Liver (tissue), 9 donors: ENCODE data around the gene MANF. TPM values are rescaled to one million over a fixed set of nuclear protein-coding genes. Genes with fewer than 3 reads are reported as not detected.

Source experiments
- DNase-seq: peaks from one replicate; pipeline ENCODE4 v3.0.0-alpha.2; 2017; ENCODE audit warnings: low spot score
- H3K27ac ChIP-seq, 2 donors: one replicate each; pipeline ENCODE4 v1.7.0; 2013; ENCODE audit warnings: inconsistent platforms in 2 of 2, low read length in 2 of 2, control low read depth in 1 of 2, low read depth in 1 of 2, mild to moderate bottlenecking in 1 of 2
- H3K27me3 ChIP-seq, 4 donors: one replicate each; pipeline versions ENCODE4 v1.6.1 to v1.7.0; 2013; ENCODE audit warnings: low read length in 3 of 4, inconsistent platforms in 1 of 4, mild to moderate bottlenecking in 1 of 4, moderate library complexity in 1 of 4; ENCODE audit not compliant: control insufficient read depth in 4 of 4, insufficient read depth in 4 of 4
- H3K36me3 ChIP-seq, 4 donors: one replicate each; pipeline versions ENCODE4 v1.6.1 to v1.7.0; 2013; ENCODE audit warnings: low read length in 3 of 4, mild to moderate bottlenecking in 3 of 4, low read depth in 1 of 4, moderate library complexity in 1 of 4; ENCODE audit not compliant: control insufficient read depth in 4 of 4, insufficient read depth in 3 of 4
- H3K4me1 ChIP-seq, 4 donors: one replicate each; pipeline versions ENCODE4 v1.6.1 to v1.7.0; 2013; ENCODE audit warnings: low read length in 3 of 4, mild to moderate bottlenecking in 3 of 4, moderate library complexity in 1 of 4; ENCODE audit not compliant: control insufficient read depth in 4 of 4, insufficient read depth in 4 of 4
- H3K4me3 ChIP-seq, 3 donors: one replicate each; pipeline versions ENCODE4 v1.6.1 to v1.7.0; 2013; ENCODE audit warnings: low read length in 3 of 3, control low read depth in 1 of 3, low read depth in 1 of 3, mild to moderate bottlenecking in 1 of 3
- H3K9ac ChIP-seq, 2 donors: one replicate each; pipeline ENCODE4 v1.7.0; 2013; ENCODE audit warnings: low read length in 2 of 2, mild to moderate bottlenecking in 2 of 2, moderate library complexity in 2 of 2, control low read depth in 1 of 2, low read depth in 1 of 2
- H3K9me3 ChIP-seq, 4 donors: one replicate each; pipeline versions ENCODE4 v1.6.1 to v1.7.0; 2013; ENCODE audit warnings: low read length in 3 of 4; ENCODE audit not compliant: control insufficient read depth in 4 of 4
- ATF3 ChIP-seq: IDR thresholded peaks from 2 replicates; pipeline ENCODE4 v1.6.1; 2016; ENCODE audit warnings: antibody characterized with exemption
- CTCF ChIP-seq: fragments of 150-350 bp; IDR thresholded peaks from 2 replicates; pipeline ENCODE4 v1.5.1; 2017; ENCODE audit warnings: improper control_type of control experiment, low read depth, low read length; ENCODE audit not compliant: missing input control
- EGR1 ChIP-seq, 2 donors: IDR thresholded peaks; 2 replicates each; pipeline ENCODE4 v1.6.1; 2016 to 2018; ENCODE audit warnings: antibody characterized with exemption in 2 of 2, low read depth in 2 of 2
- FOXA1 ChIP-seq: IDR thresholded peaks from 2 replicates; pipeline ENCODE4 v1.6.1; 2016; ENCODE audit warnings: antibody characterized with exemption
- FOXA2 ChIP-seq: IDR thresholded peaks from 2 replicates; pipeline ENCODE4 v1.6.1; 2016; ENCODE audit warnings: antibody characterized with exemption
- GABPA ChIP-seq, 2 donors: IDR thresholded peaks in 1 of 2; conservative IDR thresholded peaks in 1 of 2; 2 replicates each; pipeline ENCODE4 v1.6.1; 2016; ENCODE audit warnings: antibody characterized with exemption in 2 of 2, mild to moderate bottlenecking in 1 of 2, moderate library complexity in 1 of 2
- HNF4A ChIP-seq, 2 donors: conservative IDR thresholded peaks; 2 replicates each; pipeline ENCODE4 v1.6.1; 2016; ENCODE audit warnings: antibody characterized with exemption in 2 of 2, mild to moderate bottlenecking in 2 of 2
- HNF4G ChIP-seq: IDR thresholded peaks from 2 replicates; pipeline ENCODE4 v1.6.1; 2016; ENCODE audit warnings: antibody characterized with exemption
- JUND ChIP-seq, 2 donors: IDR thresholded peaks; 2 replicates each; pipeline ENCODE4 v1.6.1; 2016; ENCODE audit warnings: antibody characterized with exemption in 2 of 2
- MAX ChIP-seq: IDR thresholded peaks from 2 replicates; pipeline ENCODE4 v1.6.1; 2016; ENCODE audit warnings: antibody characterized with exemption
- NR2F2 ChIP-seq: IDR thresholded peaks from 2 replicates; pipeline ENCODE4 v1.6.1; 2016; ENCODE audit warnings: antibody characterized with exemption
- RAD21 ChIP-seq, 2 donors: IDR thresholded peaks; 2 replicates each; pipeline ENCODE4 v1.6.1; 2016; ENCODE audit warnings: antibody characterized with exemption in 2 of 2, mild to moderate bottlenecking in 2 of 2
- REST ChIP-seq: IDR thresholded peaks from 2 replicates; pipeline ENCODE4 v1.6.1; 2016; ENCODE audit warnings: antibody characterized with exemption, mild to moderate bottlenecking
- RXRA ChIP-seq, 2 donors: IDR thresholded peaks; 2 replicates each; pipeline ENCODE4 v1.6.1; 2017 to 2018; ENCODE audit warnings: antibody characterized with exemption in 2 of 2, mild to moderate bottlenecking in 1 of 2
- SP1 ChIP-seq: IDR thresholded peaks from 2 replicates; pipeline ENCODE4 v1.6.1; 2018; ENCODE audit warnings: antibody characterized with exemption, mild to moderate bottlenecking
- TAF1 ChIP-seq: conservative IDR thresholded peaks from 2 replicates; pipeline ENCODE4 v1.6.1; 2016; ENCODE audit warnings: antibody characterized with exemption, mild to moderate bottlenecking
- YY1 ChIP-seq: IDR thresholded peaks from 2 replicates; pipeline ENCODE4 v1.6.1; 2016; ENCODE audit warnings: antibody characterized with exemption, mild to moderate bottlenecking
- ZBTB33 ChIP-seq: IDR thresholded peaks from 2 replicates; pipeline ENCODE4 v1.6.1; 2016; ENCODE audit warnings: antibody characterized with exemption
- WGBS: extraction: QIAGEN DNeasy Blood & Tissue Kit; methylation state at CpG from one replicate; pipeline ENCODE4 v1.1.7; 2013; 5-methylcytosine and 5-hydroxymethylcytosine counted together
- polyA plus RNA-seq, 2 donors: library from polyadenylated mRNA; stranded (reverse) in 1 of 2; unstranded in 1 of 2; fragments of 200-250 nt in 1 of 2; fragments of >200 nt in 1 of 2; fragmentation: Nextera tagmentation in 1 of 2; extraction: Ambion mirVana in 1 of 2; gene quantifications; one replicate each; pipeline versions ENCODE4 v1.2.1 to v1.2.3, GENCODE V29; 2013 to 2015
- total RNA-seq, 2 donors: library from RNA; depleted of rRNA; stranded (reverse); fragments of >200 nt; gene quantifications; one replicate each; pipeline ENCODE4 v1.2.3, GENCODE V29; 2014
- donor health status: healthy.
- donor health status: healthy.
- donor health status: healthy.
- donor health status: healthy.
- donor health status: healthy.

MANF gene
- total and polyA plus RNA-seq, 4 donors, result 28.9 to 116 (median 75.6) TPM

- no peak for DNase-seq
- no peak overlapping the region for H3K4me3 ChIP-seq
- H3K4me1 ChIP-seq, result no peaks in the 10 kb centered on the region
- WGBS, result 94% methylated on average over 2 of the region's 2 CpGs
- H3K36me3 ChIP-seq, result no peaks in the 10 kb centered on the region
- H3K9me3 ChIP-seq, result no peaks in the 10 kb centered on the region
- no peaks in the 10 kb centered on the region for H3K27me3 ChIP-seq
- H3K9ac ChIP-seq, result no peak overlapping the region
- H3K27ac ChIP-seq, result no peak overlapping the region
- TF ChIP-seq EGR1 (IDR thresholded peaks at IDR 0.05; ENCODE audit: low read depth in 2 of 2) (no peak), YY1 (no peak), ATF3 (no peak), HNF4A (conservative IDR thresholded peaks at IDR 0.05) (no peak), ZBTB33 (no peak), RXRA (IDR thresholded peaks at IDR 0.05) (no peak)
Measured at GRCh38 chr3:51354172-51354571, 30.9 kb upstream of the MANF start.

- H3K27me3 ChIP-seq, result no peaks in the 10 kb centered on the region
- 89% methylated on average over 9 of the region's 9 CpGs for WGBS
- H3K27ac ChIP-seq, result no peak overlapping the region
- no peak overlapping the region for H3K9ac ChIP-seq
- TF ChIP-seq HNF4G, result no peak
- TF ChIP-seq NR2F2, result no peak
- TF ChIP-seq EGR1 (IDR thresholded peaks at IDR 0.05; ENCODE audit: low read depth in 2 of 2), result no peak
- no peak for TF ChIP-seq CTCF
- TF ChIP-seq RXRA (IDR thresholded peaks at IDR 0.05), result no peak
- no peak for TF ChIP-seq MAX
- no peak for TF ChIP-seq REST
- no peak for TF ChIP-seq JUND (IDR thresholded peaks at IDR 0.05)
- no peak for TF ChIP-seq HNF4A (conservative IDR thresholded peaks at IDR 0.05)
- no peak for TF ChIP-seq YY1
- TF ChIP-seq FOXA2, result no peak
- TF ChIP-seq FOXA1, result no peak
- TF ChIP-seq SP1, result no peak
- TF ChIP-seq ZBTB33, result no peak
- TF ChIP-seq GABPA (IDR thresholded peaks at IDR 0.05 in 1 of 2, conservative IDR thresholded peaks at IDR 0.05 in 1 of 2), result no peak
- TF ChIP-seq RAD21 (IDR thresholded peaks at IDR 0.05), result no peak
- TF ChIP-seq TAF1, result no peak
- no peak for TF ChIP-seq ATF3
- DNase-seq, result no peak
- no peaks in the 10 kb centered on the region for H3K9me3 ChIP-seq
- H3K4me3 ChIP-seq, result no peak overlapping the region
- no peaks in the 10 kb centered on the region for H3K36me3 ChIP-seq
- H3K4me1 ChIP-seq, result no peaks in the 10 kb centered on the region
Measured at GRCh38 chr3:51354731-51355615, 30.1 kb upstream of the MANF start.
